HG03460 (cell line): ENCODE measurements around the gene THAP12.
"Not testable (repeated sequence)": the region's sequence is repeated elsewhere in the genome, so short reads cannot be mapped to it uniquely, and the experiment has no call there.

Experiments used
- ATAC-seq: cut with Tn5 transposase; IDR thresholded peaks from one replicate; pipeline ENCODE4 v1.9.1; 2021; ENCODE audit not compliant: unreplicated experiment

The THAP12 gene, protein sequence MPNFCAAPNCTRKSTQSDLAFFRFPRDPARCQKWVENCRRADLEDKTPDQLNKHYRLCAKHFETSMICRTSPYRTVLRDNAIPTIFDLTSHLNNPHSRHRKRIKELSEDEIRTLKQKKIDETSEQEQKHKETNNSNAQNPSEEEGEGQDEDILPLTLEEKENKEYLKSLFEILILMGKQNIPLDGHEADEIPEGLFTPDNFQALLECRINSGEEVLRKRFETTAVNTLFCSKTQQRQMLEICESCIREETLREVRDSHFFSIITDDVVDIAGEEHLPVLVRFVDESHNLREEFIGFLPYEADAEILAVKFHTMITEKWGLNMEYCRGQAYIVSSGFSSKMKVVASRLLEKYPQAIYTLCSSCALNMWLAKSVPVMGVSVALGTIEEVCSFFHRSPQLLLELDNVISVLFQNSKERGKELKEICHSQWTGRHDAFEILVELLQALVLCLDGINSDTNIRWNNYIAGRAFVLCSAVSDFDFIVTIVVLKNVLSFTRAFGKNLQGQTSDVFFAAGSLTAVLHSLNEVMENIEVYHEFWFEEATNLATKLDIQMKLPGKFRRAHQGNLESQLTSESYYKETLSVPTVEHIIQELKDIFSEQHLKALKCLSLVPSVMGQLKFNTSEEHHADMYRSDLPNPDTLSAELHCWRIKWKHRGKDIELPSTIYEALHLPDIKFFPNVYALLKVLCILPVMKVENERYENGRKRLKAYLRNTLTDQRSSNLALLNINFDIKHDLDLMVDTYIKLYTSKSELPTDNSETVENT

DNA sequence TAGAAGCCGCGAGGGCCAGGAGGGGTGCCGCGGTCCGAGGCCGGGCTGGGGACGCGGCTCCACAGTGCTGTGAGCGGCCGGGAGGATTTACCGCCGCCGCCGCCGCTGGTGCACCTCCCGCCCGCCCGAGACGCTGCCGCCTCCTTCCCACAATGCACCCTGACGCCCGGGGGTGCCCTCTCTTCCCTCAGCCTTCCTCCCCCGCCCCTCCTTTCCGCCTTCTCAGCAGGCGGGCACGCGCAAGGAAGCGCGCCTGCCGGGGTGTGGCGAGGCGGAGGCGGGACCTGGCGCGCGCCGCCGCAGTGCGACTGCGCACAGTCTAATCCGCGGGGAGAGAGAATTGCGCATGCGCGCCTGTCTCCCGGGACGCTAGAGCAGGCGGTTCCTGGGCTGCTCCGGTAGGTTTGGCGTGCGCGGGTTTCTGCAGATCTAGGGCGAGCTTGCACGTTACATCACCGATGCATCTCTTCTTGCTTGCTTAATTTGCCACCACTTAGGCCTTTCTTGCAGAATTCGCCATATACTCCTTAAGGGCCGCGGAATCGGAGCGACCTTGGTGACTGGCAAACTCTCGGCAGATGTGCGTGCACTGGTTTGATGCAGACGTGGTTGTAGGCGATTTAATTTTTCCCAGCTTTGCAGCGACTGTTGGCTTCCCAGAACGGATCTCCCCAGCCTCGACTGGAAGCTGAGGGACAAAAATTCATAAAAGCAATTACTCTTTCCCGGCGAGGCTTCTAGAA is at the start of gene THAP12, which contains the start of gene GVQW3:
THAP12 (minus strand) TSS at position 156 of the 743 bp plus-strand sequence. CDS start 296 bp downstream, outside the sequence.
GVQW3 (plus strand) TSS at position 347 of the 743 bp plus-strand sequence. CDS start 506 bp downstream, outside the sequence.
- peak; percentile 77 for ATAC-seq

DNA sequence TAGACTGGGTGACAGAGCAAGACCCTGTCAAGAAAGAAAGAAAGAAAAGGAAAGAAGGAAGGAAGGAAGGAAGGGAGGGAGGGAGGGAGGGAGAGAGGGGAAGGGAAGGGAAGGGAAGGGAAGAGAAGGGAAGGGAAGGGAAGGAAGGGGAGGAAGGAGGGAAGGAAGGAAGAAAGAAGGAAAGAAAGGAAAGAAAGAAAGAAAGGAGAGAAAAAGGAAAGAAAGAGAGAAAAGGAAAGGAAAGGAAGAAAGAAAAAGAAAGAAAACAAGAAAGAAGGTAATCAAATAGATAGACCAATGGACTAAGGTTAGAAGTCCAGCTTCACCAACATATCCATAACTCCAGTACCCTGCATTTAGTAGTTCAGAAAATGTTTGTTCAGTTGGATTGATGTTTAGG is 45.7 kb upstream of the THAP12 start:
- ATAC-seq, result no peak

GRCh38 chr11:76424891-76425290 is 44.0 kb upstream of the THAP12 start:
- ATAC-seq, result no peak

DNA sequence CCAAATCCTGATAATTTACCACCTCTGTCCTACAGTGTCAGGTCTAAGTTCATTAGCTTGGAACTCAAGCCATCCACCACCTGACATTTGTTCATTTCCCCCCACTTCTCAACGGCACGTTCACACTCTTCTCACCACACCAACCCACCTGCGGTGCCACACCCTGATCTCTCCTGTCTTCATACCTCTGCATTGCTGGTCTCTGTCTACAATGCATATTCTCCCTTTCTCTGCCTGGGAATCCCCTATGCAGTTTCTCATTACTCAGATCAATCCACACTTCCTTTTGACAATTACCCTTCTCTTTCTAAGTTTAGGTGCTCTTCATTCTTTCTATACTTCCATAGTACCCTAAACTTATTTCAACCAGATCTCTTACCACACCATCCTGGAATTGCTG is 43.4 kb upstream of the THAP12 start:
- ATAC-seq, result no peak

- no peak for ATAC-seq
These were observed 39.0 kb upstream of the THAP12 start for GRCh38 chr11:76419896-76420295.

DNA sequence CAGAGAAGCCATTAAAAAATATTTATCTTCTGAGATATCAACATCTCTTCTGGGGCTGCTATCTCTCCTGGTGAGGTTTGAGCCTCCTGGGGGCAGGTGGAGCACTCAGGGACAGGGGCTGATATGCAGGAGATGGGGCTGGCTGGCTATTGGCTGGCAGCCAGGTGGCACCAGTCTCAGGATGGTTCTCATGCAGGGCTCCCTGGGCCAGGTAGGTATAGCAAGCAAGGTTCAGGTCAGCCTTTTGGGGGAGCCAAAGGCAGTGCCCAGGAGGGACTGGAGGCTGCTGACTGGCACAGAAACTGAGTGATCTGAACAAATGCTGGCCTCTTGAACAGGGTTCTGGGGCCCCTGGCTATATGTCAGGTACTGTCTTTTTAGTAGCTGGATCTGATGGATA is 34.1 kb upstream of the THAP12 start:
- no peak for ATAC-seq

DNA sequence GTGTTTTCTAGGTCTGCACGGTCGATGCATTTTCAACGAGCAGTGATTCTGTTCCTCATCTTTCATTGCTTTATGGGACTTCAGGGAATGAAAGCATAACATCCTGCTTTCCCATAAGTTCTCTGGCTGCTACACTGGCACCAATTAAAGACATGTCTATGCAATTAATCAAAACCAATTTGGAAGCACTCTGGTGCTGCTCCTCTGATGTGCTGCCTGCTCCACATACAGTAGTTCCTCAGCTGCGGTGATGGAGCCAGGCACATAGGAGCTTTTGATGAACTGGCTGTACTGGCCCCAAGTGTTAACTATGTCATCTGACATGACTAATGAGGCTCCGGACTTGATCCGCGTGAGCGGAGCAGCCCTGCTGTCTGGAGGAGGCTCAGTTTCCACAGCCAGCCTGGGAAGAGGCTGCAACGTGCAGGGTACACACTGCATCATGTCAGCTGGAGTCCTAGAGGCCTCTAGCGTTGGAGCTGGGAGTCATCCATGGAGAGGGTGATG is 30.0 kb upstream of the THAP12 start:
- ATAC-seq, result no peak

DNA sequence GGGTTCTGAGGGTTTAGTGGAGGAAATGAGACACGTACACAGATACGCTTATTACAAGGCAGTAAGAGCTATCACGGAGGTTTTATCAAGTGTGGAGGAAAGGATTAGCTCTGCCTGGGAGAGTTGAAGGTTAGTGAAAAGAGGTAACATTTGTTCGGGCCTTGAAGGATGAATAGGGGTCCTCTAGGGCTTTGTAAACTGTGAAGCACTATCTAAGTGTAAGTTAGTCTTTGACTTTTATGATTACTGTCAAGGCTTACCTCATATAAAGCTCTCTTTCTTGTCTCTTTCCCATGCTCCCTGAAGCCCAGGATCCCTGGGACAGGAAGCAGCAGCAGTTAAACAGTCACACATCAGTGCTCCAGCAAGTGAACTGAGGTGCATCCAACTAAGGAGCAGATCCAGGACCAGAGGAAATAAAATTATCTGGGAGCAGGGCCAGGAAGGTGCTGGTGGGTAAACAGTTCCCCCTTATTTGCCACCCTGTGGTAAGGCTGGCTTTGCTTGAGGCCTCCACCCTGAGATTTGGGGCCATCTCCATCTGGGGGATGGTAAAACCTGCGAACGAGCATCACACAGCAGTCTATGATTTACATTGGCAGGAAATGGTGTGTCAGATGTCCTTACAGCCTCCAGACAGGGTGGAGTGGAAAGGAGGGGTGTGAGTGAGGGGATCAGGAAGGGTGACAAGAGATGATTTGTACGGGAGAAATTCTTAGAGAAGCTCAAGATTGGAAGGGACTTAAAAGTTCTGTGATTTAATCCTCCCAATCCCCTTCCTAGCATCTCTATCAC is 27.4 kb upstream of the THAP12 start:
- ATAC-seq, result no peak

DNA sequence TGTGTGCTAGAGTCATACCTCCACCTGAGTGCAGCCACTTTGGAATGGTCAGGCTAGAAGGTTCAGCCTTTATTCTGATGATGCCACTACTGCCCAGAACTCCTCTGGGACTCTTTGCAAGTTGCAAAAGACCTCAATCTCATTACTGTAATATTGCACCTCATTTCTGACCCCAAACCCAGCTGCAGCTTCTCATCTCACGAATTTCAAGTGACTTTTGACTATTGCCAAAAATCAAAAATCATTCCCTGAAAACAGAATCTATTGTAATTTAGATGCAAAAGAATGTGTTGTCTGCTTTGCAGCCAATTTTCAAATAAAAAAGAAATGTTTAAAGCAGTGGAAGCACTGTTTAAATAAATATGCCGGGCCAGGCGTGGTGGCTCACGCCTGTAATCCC is 25.4 kb upstream of the THAP12 start:
- ATAC-seq, result no peak

- not testable (repeated sequence) for ATAC-seq
These were observed 20.6 kb upstream of the THAP12 start for GRCh38 chr11:76401484-76401883.

DNA sequence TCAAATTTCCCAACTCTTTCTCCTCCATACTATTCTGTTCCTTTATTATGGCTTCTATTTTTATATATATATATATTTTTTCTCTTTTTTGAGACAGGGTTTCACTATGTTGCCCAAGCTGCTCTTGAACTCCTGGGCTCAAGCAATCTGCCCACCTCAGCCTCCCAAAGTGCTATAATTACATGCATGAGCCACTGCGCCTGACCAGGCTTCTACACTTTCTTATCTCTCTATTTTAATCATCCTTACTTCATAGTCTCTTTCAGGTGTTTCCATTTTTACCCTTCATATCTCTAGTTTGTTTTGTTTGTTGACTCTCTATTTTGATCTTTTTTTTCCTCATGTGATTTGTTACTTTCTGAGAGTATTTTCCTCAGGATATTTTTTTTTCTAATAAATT is 20.0 kb upstream of the THAP12 start:
- ATAC-seq, result no peak

DNA sequence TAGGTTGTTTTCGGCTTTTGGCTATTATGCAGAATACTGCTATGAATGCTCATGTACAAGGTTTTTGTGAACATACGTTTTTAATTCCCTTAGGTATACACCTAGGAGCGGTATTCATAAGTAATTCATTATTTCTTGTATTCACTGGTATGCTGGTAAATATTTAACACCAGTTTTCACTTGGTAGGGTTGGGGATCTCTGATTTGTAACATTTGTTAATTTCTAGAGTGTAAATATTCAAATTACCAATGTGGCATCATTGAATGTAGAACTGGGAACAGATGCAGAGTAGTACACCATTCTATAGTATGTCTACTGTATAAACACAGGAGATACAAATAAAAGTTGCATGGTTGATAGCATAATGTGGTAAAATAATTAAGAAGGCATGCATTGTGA is 16.5 kb upstream of the THAP12 start:
- ATAC-seq, result peak; percentile 82

- ATAC-seq, result no peak
These were observed 14.4 kb upstream of the THAP12 start for GRCh38 chr11:76395296-76395695.

GRCh38 chr11:76394411-76394810 is 13.5 kb upstream of the THAP12 start:
- no peak for ATAC-seq

DNA sequence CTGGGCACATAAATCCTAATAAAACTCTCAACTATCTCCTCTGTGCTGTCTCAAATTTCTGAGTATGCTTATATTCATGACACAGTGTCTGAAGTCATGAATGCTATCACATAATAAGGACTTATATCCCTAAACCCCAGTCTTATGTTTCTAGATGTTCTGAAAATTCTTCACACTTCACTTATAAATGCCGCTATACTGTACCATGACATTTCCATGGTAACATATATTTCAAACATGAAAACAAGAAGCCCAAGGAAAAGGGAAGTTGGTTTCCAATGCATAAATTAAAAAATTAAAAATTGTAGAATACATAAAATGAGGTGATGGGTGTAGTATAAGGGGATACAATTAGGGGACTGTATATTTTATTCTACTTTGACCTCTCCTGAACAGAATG is 11.9 kb upstream of the THAP12 start:
- ATAC-seq, result no peak

GRCh38 chr11:76391811-76392475 is 11.0 kb upstream of the THAP12 start:
- no peak for ATAC-seq

DNA sequence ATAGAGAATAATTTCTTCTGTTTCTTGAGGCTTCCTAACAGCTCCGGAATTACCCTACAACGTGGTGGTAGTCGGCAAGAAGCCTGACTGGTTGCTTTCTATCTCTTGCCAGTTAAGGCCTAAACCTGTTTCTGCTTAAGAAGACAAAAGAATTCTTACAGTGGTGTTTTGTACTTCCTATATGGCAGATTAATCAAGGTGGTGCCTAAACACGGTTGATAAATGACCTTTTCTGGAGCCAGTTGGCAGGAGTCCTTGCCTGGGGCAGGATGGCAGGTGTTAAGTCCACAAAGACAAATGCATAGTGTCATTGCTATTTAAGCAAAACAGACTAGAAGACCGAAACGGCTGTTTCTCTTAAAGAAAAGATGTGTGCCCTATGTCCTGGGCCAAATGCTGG is 10.1 kb upstream of the THAP12 start:
- no peak for ATAC-seq

DNA sequence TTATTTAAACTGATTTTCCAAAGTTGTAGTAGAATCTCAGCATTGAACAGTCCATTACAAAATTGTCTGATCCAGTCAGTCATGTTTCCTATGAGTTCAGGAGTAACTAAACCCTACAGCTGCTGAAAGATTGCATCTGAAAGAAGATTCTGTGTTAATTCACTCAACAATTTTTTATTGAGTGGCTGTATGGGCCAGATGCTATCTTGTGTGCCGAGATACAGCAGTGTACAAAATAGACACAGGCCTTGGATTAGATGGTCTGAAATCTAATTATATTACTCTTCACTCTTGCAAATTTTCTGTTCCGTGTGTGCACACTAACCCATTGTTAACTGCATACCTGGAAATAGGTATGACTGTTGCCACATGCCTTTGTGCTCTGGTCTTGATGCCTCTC is 7.5 kb upstream of the THAP12 start:
- ATAC-seq, result no peak

- ATAC-seq, result no peak
These were observed 5.0 kb upstream of the THAP12 start for GRCh38 chr11:76385903-76386302.

GRCh38 chr11:76382209-76382608 is 1.3 kb upstream of the THAP12 start:
- ATAC-seq, result no peak
